GM18858 (cell line): Measurements from ENCODE around the gene PPP1R27.
A peak's percentile ranks its signal among the peaks of the same experiment; 100 is the strongest.
"Not testable (repeated sequence)": the region's sequence is repeated elsewhere in the genome, so short reads cannot be mapped to it uniquely, and the experiment has no call there.

ENCODE experiments used
- ATAC-seq: cut with Tn5 transposase; IDR thresholded peaks from one replicate; pipeline ENCODE4 v1.9.1; 2021; ENCODE audit not compliant: unreplicated experiment

PPP1R27 gene

GRCh38 chr17:81842725-81843504 lies 8.1 kb upstream of the PPP1R27 start:
- no peak for ATAC-seq

GRCh38 chr17:81842378-81842724 lies 7.5 kb upstream of the PPP1R27 start:
- ATAC-seq = no peak

GRCh38 chr17:81841866-81842265 lies 7.0 kb upstream of the PPP1R27 start:
- no peak for ATAC-seq

- no peak for ATAC-seq
Measured at GRCh38 chr17:81840826-81841778, 6.3 kb upstream of the PPP1R27 start.

GRCh38 chr17:81840059-81840458 lies 5.2 kb upstream of the PPP1R27 start:
- not testable (repeated sequence) for ATAC-seq

GRCh38 chr17:81839301-81839700 lies 4.5 kb upstream of the PPP1R27 start:
- ATAC-seq = no peak

- ATAC-seq = no peak
Measured at GRCh38 chr17:81838753-81839255, 4.0 kb upstream of the PPP1R27 start.

GRCh38 chr17:81837641-81838040 lies 2.8 kb upstream of the PPP1R27 start:
- no peak for ATAC-seq

- ATAC-seq = no peak
Measured at GRCh38 chr17:81833921-81834830, 674 bp downstream of the PPP1R27 start.

- ATAC-seq = peak; percentile 53
Measured at GRCh38 chr17:81833160-81833920, 1.5 kb downstream of the PPP1R27 start, which contains the start of gene MCRIP1. Gene MCRIP1, minus strand, starts transcription at chr17:81833291. Its CDS starts 8,785 bp downstream, at chr17:81824506.

GRCh38 chr17:81832608-81833159 lies 2.2 kb downstream of the PPP1R27 start:
- ATAC-seq = peak; percentile 42

- no peak for ATAC-seq
Measured at GRCh38 chr17:81831957-81832607, 2.8 kb downstream of the PPP1R27 start.

- ATAC-seq = no peak
Measured at GRCh38 chr17:81831563-81831956, 3.3 kb downstream of the PPP1R27 start.

GRCh38 chr17:81829858-81830257 lies 5.0 kb downstream of the PPP1R27 start:
- no peak for ATAC-seq

GRCh38 chr17:81828656-81829055 lies 6.2 kb downstream of the PPP1R27 start:
- ATAC-seq = no peak

GRCh38 chr17:81825841-81826466 lies 8.9 kb downstream of the PPP1R27 start:
- no peak for ATAC-seq

GRCh38 chr17:81824595-81824994 lies 10.3 kb downstream of the PPP1R27 start:
- no peak for ATAC-seq

GRCh38 chr17:81823820-81824550 lies 10.9 kb downstream of the PPP1R27 start:
- ATAC-seq = no peak
